Measurements from ENCODE around the gene APBB2. TPM values are rescaled to one million over a fixed set of nuclear protein-coding genes. Genes with fewer than 3 reads are reported as not detected.
A peak's percentile ranks its signal among the peaks of the same experiment; 100 is the strongest.

Gene APBB2
- total and polyA plus RNA-seq, 2 experiments from 2014 or later: 35.8 to 74.8 TPM

GRCh38 chr4:41119867-41120295 lies 94.5 kb downstream of the APBB2 start:
- ATAC-seq: no peak

More at GRCh38 chr4:41119867-41120295, 94.5 kb downstream of the APBB2 start:
- DNase-seq (ENCODE audit: low spot score): no peak
- H3K79me2 ChIP-seq (replicated peaks; ENCODE audit: insufficient read depth): peaks cover 11% of the 10 kb centered on the region
- no peak for TF ChIP-seq REST (IDR thresholded peaks at IDR 0.05; ENCODE audit: unreplicated experiment)
- TF ChIP-seq STAT1 (IDR thresholded peaks at IDR 0.05; ENCODE audit: unreplicated experiment): no peak
- TF ChIP-seq ZNF114 (CRISPR knock-in tag; IDR thresholded peaks at IDR 0.05): no peak
- TF ChIP-seq ZNF331 (CRISPR knock-in tag; IDR thresholded peaks at IDR 0.05; ENCODE audit: low read depth): no peak
- TF ChIP-seq POLR2AphosphoS5 (IDR thresholded peaks at IDR 0.05; ENCODE audit: low read depth): no peak
- no peak for TF ChIP-seq EZH2phosphoT487 (IDR thresholded peaks at IDR 0.05; ENCODE audit: unreplicated experiment)
- no peak for TF ChIP-seq JUNB (IDR thresholded peaks at IDR 0.05; ENCODE audit: unreplicated experiment)
- TF ChIP-seq, protein P1, sequence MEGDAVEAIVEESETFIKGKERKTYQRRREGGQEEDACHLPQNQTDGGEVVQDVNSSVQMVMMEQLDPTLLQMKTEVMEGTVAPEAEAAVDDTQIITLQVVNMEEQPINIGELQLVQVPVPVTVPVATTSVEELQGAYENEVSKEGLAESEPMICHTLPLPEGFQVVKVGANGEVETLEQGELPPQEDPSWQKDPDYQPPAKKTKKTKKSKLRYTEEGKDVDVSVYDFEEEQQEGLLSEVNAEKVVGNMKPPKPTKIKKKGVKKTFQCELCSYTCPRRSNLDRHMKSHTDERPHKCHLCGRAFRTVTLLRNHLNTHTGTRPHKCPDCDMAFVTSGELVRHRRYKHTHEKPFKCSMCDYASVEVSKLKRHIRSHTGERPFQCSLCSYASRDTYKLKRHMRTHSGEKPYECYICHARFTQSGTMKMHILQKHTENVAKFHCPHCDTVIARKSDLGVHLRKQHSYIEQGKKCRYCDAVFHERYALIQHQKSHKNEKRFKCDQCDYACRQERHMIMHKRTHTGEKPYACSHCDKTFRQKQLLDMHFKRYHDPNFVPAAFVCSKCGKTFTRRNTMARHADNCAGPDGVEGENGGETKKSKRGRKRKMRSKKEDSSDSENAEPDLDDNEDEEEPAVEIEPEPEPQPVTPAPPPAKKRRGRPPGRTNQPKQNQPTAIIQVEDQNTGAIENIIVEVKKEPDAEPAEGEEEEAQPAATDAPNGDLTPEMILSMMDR (conservative IDR thresholded peaks at IDR 0.05; ENCODE audit: low read depth in 2 of 2): no peak
- TF ChIP-seq NANOG (IDR thresholded peaks at IDR 0.05; ENCODE audit: borderline replicate concordance): no peak
- TF ChIP-seq EZH2 (IDR thresholded peaks at IDR 0.05; ENCODE audit: low read depth, unreplicated experiment): no peak
- TF ChIP-seq ZNF462 (CRISPR knock-in tag; IDR thresholded peaks at IDR 0.05): no peak
- TF ChIP-seq ETS1 (IDR thresholded peaks at IDR 0.05): no peak
- H3K4me2 ChIP-seq: no peak overlapping the region
- Mint-ChIP-seq H3K4me3 (no peak overlapping the region), H3K36me3 (ENCODE audit: low read depth) (peaks cover 17% of the 10 kb centered on the region; the same call in 2 of the 3 replicates), H3K9me3 (peaks cover 9% of the 10 kb centered on the region), H3K27me3 (ENCODE audit: insufficient read depth, low read depth, poor library complexity) (no peaks in the 10 kb centered on the region), H3K27ac (peak overlapping the region; percentile 14; the same call in 1 of the 2 replicates), H3K4me1 (peaks cover 32% of the 10 kb centered on the region)
- peak overlapping the region; percentile 5; the same call in 1 of the 2 replicates for H3K27ac ChIP-seq (ENCODE audit: low read depth)
- no peaks in the 10 kb centered on the region for H3F3A ChIP-seq (replicated peaks; ENCODE audit: low read depth)
- H3K36me3 ChIP-seq (ENCODE audit: insufficient read depth): no peaks in the 10 kb centered on the region
- no peaks in the 10 kb centered on the region for H3K27me3 ChIP-seq (ENCODE audit: insufficient read depth)
- H3K9me2 ChIP-seq (ENCODE audit: insufficient read depth): no peaks in the 10 kb centered on the region
- H3K4me1 ChIP-seq (ENCODE audit: insufficient read depth): no peaks in the 10 kb centered on the region; the same call in none of the 2 replicates
- H4K20me1 ChIP-seq (replicated peaks; ENCODE audit: insufficient read depth): no peaks in the 10 kb centered on the region
- H2AFZ ChIP-seq: no peak overlapping the region
- no peak overlapping the region for H3K4me3 ChIP-seq
